GM12891 (cell line): ENCODE results near the gene TMEM51.

Source experiments
- POLR2AphosphoS5 ChIP-seq: IDR thresholded peaks from 2 replicates; pipeline ENCODE4 v1.6.1; 2011; ENCODE audit warnings: low read depth, low read length, control low read depth
- SPI1 ChIP-seq: IDR thresholded peaks from 2 replicates; pipeline ENCODE4 v1.6.1; 2011; ENCODE audit warnings: low read depth, low read length, control low read depth

GRCh38 chr1:15225461-15225860 lies 71.9 kb downstream of the TMEM51 start:
- TF ChIP-seq POLR2AphosphoS5, result no peak
- no peak for TF ChIP-seq SPI1
